ENCODE data around the gene TET1.
A peak's percentile ranks its signal among the peaks of the same experiment; 100 is the strongest.
"Not testable (repeated sequence)": the region's sequence is repeated elsewhere in the genome, so short reads cannot be mapped to it uniquely, and the experiment has no call there.

TET1 gene

GRCh38 chr10:68618234-68618633 is 58.1 kb downstream of the TET1 start:
- FAIRE-seq (peak; percentile 45), DNase-seq (ENCODE audit: insufficient read length, low spot score) (no peak)
- no peak for TF ChIP-seq POLR2A (IDR thresholded peaks at IDR 0.05; ENCODE audit: low read depth, low read length)

GRCh38 chr10:68619595-68619994 is 59.5 kb downstream of the TET1 start:
- DNase-seq (ENCODE audit: insufficient read length, low spot score): no peak
- no peak for TF ChIP-seq POLR2A (IDR thresholded peaks at IDR 0.05; ENCODE audit: low read depth, low read length)
- FAIRE-seq: peak; percentile 15

- TF ChIP-seq POLR2A (IDR thresholded peaks at IDR 0.05; ENCODE audit: low read depth, low read length): no peak
- DNase-seq (ENCODE audit: insufficient read length, low spot score): no peak
- peak; percentile 61 for FAIRE-seq
Measured at GRCh38 chr10:68625316-68625921, 65.3 kb downstream of the TET1 start.

GRCh38 chr10:68628576-68629127 is 68.5 kb downstream of the TET1 start:
- no peak for TF ChIP-seq POLR2A (IDR thresholded peaks at IDR 0.05; ENCODE audit: low read depth, low read length)
- peak; percentile 92 for FAIRE-seq
- DNase-seq (ENCODE audit: insufficient read length, low spot score): no peak

- DNase-seq (ENCODE audit: insufficient read length, low spot score); FAIRE-seq: not testable (repeated sequence)
Measured at GRCh38 chr10:68632271-68632560, 72.1 kb downstream of the TET1 start.

GRCh38 chr10:68633281-68633680 is 73.1 kb downstream of the TET1 start:
- no peak for TF ChIP-seq POLR2A (IDR thresholded peaks at IDR 0.05; ENCODE audit: low read depth, low read length)
- DNase-seq (ENCODE audit: insufficient read length, low spot score) (no peak), FAIRE-seq (no peak)

- TF ChIP-seq POLR2A (IDR thresholded peaks at IDR 0.05; ENCODE audit: low read depth, low read length): no peak
- DNase-seq (ENCODE audit: insufficient read length, low spot score) (no peak), FAIRE-seq (no peak)
Measured at GRCh38 chr10:68633816-68634466, 73.8 kb downstream of the TET1 start.

- FAIRE-seq (no peak), DNase-seq (ENCODE audit: insufficient read length, low spot score) (no peak)
- no peak for TF ChIP-seq POLR2A (IDR thresholded peaks at IDR 0.05; ENCODE audit: low read depth, low read length)
Measured at GRCh38 chr10:68636335-68636734, 76.2 kb downstream of the TET1 start.

- not testable (repeated sequence) for FAIRE-seq; DNase-seq (ENCODE audit: insufficient read length, low spot score)
Measured at GRCh38 chr10:68643550-68643949, 83.4 kb downstream of the TET1 start.

- DNase-seq (ENCODE audit: insufficient read length, low spot score): peak; percentile 39
- no peak for TF ChIP-seq POLR2A (IDR thresholded peaks at IDR 0.05; ENCODE audit: low read depth, low read length)
- FAIRE-seq: peak; percentile 95
Measured at GRCh38 chr10:68647672-68648341, 87.7 kb downstream of the TET1 start.

- TF ChIP-seq POLR2A (IDR thresholded peaks at IDR 0.05; ENCODE audit: low read depth, low read length): no peak
- FAIRE-seq (no peak), DNase-seq (ENCODE audit: insufficient read length, low spot score) (no peak)
Measured at GRCh38 chr10:68655620-68656126, 95.5 kb downstream of the TET1 start.

- DNase-seq (ENCODE audit: insufficient read length, low spot score): no peak
- no peak for TF ChIP-seq POLR2A (IDR thresholded peaks at IDR 0.05; ENCODE audit: low read depth, low read length)
- FAIRE-seq: no peak
Measured at GRCh38 chr10:68665841-68666240, 105.7 kb downstream of the TET1 start.

- TF ChIP-seq POLR2A (IDR thresholded peaks at IDR 0.05; ENCODE audit: low read depth, low read length): no peak
- peak; percentile 99 for FAIRE-seq
- DNase-seq (ENCODE audit: insufficient read length, low spot score): peak; percentile 45
Measured at GRCh38 chr10:68666280-68666760, 106.2 kb downstream of the TET1 start.

- DNase-seq (ENCODE audit: insufficient read length, low spot score) (no peak), FAIRE-seq (no peak)
- TF ChIP-seq POLR2A (IDR thresholded peaks at IDR 0.05; ENCODE audit: low read depth, low read length): no peak
Measured at GRCh38 chr10:68668231-68668630, 108.1 kb downstream of the TET1 start.
